A172 (cell line): ENCODE data around the gene CTTNBP2NL. TPM values are rescaled to one million over a fixed set of nuclear protein-coding genes. Genes with fewer than 3 reads are reported as not detected.
A peak's percentile ranks its signal among the peaks of the same experiment; 100 is the strongest.
"Not testable (repeated sequence)": the region's sequence is repeated elsewhere in the genome, so short reads cannot be mapped to it uniquely, and the experiment has no call there.

Source experiments
- DNase-seq: peaks from one replicate; pipeline ENCODE4 v3.0.0-alpha.2; 2015; ENCODE audit warnings: low spot score
- total RNA-seq: library from RNA; depleted of rRNA; stranded (reverse); fragments of >200 nt; shearing (Covaris generic); gene quantifications from 2 replicates; pipeline ENCODE4 v1.2.3, GENCODE V29; 2014

CTTNBP2NL gene
- total RNA-seq, 1 experiment from 2014 or later = 11.2 TPM

DNA sequence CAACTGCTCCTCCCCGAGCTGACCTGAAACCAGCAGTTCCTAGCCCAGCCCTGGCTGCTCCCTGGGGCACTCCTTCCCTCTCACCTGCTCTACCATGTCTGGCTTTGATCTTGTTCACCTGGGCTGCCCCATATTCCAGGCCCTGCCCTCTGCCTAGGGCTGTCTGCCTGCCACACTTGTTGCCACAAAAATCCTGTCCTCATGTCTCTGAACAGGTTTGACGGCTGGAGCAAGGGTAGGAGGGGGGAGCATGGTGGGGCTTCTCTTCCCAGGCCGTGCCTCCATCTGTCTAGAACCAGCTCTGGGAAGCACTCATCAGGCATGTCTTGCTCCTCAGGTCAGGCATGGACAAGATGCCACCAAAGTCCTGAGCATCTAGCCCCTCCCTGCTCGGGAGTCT lies 68.5 kb downstream of the CTTNBP2NL start:
- no peak for DNase-seq

DNA sequence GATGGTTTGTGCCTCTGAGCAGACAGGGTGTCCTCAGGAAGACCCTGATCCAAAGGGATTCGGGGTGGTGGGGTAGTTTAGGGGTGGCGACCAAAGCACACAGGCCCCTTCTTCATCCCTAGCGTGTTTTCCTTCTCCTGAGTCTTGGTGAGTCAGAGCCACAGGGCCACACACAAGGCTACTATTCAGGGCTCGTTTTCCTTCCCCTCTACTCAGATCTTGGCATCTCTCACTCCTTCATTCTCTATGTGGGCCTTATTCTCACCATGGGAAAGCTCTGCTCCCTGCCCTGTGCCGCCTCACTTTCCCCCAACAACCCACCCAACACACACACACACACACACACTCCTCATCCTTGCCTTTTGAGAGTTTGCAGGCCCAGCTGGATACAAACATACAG lies 69.1 kb downstream of the CTTNBP2NL start:
- peak; percentile 13 for DNase-seq

DNA sequence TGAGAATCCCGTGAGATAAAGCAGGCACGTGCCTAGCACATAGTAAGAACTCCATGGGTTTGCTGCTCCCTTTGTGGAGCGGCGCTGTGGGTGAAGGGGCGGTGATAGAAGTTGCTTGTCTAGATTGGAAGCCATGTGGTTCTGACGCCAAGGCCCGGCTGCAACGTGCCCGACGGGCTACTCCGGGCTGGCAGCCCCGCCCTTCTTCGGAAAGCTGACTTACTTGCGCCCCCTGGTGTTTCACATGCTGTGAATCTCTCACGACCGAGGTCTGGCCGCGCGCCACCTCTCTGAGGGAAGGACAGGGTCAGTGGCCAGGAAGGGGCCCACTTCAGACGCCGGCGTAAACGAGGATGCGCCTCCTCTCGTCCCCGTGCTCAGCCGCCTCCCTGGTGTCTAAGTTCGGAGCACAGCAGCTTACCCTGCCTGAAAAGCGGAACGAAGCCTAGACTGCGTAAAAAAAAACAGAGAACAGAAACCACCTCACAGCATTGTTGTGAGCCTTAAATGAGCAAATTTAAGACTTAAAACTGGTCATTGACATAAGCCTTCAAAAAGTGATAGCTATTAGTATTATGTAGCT lies 70.2 kb downstream of the CTTNBP2NL start:
- peak; percentile 84 for DNase-seq

DNA sequence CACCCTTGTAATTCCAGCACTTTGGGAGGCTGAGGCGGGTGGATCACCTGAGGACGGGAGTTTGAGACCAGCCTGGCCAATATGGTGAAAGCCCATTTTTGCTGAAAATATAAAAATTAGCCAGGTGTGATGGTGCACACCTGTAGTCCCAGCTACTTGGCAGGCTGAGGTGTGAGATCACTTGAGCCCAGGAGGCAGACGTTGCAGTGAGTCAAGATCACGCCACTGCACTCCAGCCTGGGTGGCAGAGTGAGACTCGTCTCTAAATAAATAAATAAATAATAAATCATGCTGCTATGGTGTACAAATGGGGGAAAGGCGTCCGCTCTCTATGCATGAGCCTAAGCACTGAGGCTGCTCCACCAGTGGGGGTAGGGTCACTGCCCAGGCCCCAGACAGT lies 74.3 kb downstream of the CTTNBP2NL start:
- DNase-seq = not testable (repeated sequence)

DNA sequence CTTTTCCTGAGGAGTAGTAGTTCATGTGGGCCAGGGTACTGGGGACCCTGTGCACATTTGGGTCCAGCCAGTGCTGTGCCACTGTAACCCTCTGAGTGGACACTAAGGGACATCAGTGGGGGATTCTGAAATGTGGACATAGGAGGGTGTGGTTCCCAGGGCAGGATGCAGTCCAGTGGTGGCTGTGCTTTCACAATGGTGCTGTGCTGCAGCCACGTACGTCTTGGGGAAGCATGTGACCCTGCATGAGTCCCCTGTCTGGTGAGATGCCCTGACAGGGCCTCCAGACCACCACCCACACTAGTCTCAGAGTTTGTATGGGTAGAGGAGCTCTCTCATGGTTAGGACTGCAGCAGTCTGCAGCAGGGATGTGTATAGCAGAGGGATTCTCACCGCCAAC lies 75.0 kb downstream of the CTTNBP2NL start:
- DNase-seq = no peak

DNA sequence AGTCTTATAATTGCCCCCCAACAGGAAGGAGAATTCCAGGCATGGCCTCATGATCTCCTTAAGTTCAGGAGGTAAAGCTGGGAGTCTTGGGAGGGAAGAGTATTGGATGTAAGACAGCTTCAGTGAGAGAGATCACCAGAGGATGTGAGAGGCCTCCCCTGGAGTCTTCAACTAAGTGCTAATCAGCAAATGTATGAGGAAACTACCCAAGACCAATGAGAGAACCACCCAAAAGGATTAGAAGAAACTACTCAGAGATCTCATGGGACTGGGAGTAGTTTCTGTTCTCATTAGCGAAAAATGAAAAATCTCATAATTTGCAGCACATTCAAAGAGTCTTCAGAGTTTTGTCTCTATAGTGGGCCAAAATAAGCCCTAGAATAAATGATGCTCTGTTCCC lies 76.1 kb downstream of the CTTNBP2NL start:
- DNase-seq = no peak

DNA sequence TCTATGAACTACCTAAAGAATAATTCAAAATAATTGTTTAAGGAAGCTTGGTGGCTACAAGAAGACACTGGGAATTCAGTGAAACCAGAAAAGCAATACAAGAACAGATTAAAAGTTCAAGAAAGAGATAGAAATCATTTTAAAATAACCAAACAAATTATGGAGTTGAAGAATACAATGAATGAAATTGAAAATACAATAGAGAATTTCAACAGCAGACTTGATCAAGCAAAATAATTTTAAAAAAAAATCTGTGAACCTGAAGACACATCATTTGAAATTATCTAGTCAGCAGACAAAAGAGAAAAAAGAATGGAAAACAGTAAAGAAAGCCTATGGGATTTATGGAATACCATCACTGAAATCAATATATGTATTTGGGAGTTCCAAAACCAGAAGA lies 81.5 kb downstream of the CTTNBP2NL start:
- DNase-seq = no peak

DNA sequence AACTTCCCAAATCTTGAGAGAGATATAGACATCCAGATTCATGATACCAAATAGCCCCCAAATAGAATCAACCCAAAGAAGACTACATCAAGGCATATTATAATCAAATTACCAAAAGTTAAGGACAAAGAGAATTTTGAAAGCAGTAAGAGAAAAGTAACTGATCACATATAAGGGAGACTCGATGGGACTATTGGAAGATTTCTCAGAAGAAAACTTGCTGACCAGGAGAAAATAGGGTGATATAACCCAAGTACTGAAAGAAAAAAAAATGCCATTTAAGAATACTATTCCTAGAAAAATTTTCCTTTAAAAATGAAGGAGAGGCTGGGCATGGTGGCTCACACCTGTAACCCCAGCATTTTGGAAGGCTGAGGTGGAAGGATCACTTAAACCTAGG lies 82.3 kb downstream of the CTTNBP2NL start:
- no peak for DNase-seq

DNA sequence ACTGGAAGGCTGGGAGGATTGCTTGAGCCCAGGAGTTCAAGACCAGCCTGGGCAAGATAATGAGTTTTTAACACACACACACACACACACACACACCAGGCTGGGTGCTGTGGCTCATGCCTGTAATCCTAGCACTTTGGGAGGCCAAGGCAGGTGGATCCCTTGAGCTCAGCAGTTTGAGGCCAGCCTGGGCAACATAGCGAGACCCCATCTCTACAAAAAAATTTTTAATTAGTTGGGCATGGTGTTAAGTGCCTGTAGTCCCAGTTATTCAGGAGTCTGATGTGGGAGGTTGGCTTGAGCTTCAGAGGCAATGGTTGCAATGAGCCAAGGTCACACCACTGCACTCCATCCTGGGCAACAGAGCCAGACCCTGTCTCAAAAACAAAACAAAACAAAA lies 90.0 kb downstream of the CTTNBP2NL start:
- not testable (repeated sequence) for DNase-seq

DNA sequence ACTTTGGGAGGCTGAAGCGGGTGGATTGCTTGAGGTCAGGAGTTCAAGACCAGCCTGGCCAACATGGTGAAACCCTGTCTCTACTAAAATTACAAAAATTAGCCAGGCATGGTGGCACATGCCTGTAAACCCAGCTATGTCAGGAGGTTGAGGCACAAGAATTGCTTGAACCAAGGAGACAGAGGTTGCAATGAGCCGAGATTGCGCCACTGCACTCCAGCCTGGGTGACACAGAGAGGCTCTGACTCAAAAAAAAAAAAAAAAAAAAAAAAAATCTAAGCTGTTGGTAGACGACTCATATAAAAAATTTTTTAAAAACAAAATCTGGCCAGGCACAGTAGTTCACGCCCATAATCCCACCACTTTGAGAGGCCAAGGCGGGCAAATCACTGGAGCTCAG lies 91.7 kb downstream of the CTTNBP2NL start:
- not testable (repeated sequence) for DNase-seq

DNA sequence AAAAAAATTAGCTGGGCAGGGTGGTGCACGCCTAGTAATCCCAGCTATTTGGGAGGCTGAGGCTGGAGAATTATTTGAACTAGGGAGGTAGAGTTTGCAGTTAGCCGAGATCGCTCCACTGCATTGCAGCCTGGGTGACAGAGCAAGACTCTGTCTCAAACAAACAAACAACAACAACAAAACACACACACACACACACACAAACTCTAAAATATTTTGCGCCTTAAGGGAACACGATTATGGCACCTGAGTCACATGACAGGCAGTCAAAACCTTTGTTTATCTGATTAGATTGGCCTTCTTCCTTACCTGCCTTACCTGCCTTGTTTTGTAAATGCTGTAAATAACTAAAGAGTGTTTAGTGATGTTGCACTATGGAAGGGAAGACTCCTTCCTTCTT lies 92.1 kb downstream of the CTTNBP2NL start:
- DNase-seq = no peak

DNA sequence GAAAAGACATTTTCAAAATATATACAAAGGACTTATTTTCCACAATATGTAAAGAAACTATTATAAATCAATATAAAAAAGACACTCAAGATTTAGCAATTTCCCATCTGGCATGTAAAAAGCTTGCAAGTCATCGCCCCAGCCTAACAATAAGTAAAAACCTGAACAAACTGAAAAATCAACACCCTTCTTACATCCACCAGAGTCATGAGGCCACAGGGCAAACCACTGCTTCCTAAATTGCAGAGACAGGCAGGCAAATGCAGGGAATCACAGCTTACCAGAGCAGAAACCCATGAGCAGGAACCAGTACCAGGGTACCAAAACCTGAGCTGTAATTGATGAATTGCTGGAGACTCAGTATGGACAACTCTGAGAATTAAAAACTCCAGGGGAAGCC lies 96.1 kb downstream of the CTTNBP2NL start:
- no peak for DNase-seq

DNA sequence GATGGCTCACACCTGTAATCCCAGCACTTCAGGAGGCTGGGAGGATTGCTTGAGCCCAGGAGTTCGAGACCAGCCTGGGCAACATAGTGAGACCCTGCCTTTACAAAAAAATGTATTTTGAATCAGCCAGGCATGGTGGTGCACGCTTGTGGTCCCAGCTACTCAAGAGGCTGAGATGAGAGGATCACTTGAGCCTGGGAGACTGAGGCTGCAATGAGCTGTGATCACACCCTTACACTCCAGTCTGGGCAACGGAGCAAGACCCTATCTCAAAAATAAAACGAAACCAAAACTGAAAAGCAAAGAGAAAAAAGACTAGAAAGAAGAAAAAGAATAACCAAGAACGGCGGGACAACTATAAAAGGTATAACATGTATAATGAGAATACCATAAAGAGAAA lies 97.3 kb downstream of the CTTNBP2NL start:
- DNase-seq = no peak

DNA sequence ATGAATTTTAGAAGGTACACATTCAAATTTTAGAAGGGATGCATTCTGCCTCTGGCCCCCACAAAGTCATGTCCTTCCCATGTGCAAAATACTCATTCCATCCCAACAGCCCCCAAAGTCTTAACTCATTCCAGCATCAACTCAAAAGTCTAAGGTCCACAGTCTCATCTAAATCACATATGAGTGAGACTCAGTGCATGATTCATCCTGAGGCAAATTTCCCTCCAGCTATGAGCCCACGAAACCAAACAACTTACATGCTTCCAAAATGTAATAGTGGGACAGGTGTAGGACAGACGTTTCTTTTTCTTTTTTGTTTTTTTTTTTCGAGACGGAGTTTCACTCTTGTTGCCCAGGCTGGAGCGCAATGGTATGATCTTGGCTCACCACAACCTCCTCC lies 100.3 kb downstream of the CTTNBP2NL start:
- no peak for DNase-seq

DNA sequence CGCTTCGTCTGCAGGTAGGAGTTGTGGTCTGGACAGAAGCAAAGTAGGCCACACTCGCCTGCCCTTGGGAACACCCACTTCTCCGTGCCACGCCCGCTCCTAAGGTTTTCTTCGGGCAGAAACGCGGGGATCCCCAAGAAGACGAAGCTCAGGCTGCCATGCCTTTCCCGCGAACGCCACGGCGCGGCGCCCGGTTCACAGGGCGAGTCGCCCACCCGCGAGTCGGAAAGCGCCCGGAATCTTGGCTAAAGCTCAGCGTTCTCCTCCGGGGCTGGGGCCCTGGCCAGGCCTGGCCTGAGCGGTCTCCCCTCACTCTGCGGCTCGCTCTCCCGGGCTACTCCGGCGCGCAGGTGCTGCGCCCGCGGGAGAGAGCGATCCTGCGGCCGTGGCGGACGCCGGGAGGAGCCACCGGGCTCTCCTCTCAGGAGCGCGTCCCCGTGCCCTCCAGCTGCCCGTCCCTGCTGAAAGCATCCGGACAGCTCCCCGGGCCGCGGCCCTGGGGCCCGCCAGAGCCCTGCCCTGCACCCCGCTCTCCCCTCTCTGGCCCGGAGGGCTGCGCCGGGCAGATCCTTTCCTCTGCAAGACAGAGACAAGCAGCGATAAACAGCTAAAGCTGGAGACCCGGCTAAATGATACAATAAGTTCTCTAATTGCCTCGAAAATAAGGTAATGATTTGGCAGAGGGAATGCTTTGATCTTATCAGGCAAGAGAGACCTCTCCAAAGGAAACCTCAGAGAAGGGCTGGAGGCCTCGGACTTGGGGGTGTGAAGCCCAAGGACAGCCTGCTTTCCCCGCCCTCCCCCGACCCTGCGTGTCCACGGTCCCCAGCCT lies 106.0 kb downstream of the CTTNBP2NL start:
- DNase-seq = peak; percentile 46

DNA sequence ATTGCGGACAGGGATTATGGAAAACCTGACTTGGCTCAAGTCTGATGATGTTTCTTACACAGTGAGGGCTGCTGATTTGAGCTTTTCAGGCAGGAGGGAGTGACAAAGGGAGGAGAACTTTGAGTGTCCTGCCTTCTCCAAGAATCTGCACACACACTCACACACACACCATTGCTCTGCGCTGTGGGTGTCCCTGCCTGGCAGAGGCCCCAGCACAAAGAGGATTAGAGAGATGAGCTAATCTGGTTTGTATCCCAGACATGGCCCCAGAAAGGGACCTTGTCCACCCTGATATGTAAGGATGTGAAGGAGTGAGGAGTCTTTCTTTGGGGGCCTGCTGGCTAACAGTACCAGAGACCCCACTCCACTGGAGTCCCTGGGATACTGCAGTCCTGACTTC lies 106.8 kb downstream of the CTTNBP2NL start:
- DNase-seq = no peak

DNA sequence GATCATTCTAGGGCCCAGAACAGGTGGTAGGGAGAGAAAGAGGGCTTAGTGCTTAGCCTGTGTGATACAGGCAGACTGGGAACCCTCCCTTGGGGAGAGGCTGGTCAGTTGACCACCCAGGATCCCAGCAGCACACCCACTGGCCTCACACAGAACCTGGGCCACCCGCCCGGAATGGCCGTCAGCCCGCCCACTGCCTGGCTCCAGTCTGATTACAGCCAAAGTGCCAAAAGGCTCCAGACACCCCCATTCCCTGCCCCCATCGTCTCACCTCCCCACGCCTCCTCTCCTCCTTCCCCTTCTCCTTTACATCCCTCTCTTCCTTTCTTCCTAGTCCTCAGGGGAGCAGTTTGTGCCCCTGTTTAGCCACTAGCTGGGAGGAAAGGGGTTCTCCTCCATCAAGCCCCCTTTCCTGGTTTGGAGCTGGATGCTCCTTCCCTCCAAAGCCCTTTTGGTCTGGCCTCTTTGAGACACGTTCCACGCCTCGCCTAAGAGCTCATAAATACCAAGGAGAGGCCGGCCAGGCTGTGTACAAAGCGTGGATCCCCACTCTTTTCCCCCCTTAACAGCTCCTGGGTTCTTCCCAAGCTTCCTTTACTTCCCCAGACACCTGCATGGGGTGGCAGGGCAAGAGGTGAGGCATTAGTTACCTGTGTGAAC lies 108.1 kb downstream of the CTTNBP2NL start:
- DNase-seq = no peak

DNA sequence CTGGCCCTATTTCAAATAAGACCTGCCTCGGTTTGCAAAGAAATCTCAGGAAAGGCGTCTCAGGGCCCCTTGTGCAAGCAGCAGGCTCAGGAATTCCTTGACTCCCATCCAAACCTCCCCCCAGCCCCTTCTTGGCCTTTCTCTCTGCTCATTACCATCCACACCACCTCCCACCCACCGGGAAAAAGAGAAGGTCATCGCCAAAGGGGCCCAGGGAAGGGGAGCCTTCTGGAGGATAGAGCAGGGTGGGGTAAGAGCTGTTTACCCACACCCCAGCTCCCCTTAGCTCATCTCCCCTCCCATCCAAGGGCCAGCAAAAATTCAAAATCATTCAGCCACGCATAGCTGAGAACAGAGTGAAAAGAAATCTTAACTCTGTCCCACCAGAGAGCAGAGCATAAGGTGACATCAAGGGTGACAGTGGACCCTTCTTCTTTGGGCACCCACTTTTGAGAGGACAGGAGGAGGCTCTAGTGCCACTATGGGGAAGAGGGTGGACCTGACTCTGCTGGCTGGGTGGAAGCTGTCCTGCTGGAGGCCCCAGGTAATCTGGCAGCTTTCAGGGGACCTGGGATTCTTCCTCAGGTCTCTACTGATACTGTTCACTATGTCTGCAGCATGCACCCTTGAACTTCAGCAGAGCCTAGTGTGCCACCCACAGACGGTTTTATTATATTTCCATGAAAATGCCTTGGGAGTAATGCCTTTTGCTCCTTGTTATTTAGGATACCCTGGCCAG lies 108.8 kb downstream of the CTTNBP2NL start:
- no peak for DNase-seq

DNA sequence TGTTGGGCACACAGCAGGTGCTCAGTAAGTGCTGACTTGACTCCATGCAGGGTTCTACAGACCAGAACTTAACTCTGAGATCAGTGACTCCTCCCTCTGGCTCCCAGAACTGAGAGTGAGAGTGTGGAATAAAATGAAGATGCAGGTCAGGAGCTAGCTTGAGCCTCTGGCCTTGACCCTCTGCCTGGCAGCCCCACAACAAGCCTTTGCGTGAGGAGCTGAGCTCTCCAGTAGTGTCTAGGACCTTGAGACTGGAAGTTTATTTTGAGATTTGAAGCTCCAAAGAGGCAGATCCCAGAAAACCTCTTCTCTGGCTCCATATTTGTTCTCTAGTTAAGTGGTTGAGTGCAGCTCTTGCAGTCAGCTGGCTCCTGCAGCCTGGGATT lies 109.4 kb downstream of the CTTNBP2NL start:
- DNase-seq = no peak

DNA sequence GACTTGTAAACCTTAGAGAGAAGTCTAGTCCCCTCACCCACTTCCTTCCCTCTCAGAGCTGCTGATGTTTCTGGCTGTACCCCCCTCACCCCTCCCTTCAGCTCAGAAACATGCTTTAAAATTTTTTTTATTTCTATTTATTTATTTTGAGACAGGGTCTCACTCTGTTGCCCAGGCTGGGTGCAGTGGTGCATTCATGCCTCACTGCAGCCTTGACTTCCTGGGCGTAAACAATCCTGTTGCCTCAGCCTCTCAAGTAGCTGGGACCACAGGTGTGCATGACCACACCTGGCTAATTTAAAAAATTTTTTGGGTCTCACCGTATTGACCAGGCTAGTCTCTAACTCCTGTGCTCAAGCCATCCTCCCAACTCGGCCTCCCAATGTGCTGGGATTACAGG lies 109.9 kb downstream of the CTTNBP2NL start:
- no peak for DNase-seq

DNA sequence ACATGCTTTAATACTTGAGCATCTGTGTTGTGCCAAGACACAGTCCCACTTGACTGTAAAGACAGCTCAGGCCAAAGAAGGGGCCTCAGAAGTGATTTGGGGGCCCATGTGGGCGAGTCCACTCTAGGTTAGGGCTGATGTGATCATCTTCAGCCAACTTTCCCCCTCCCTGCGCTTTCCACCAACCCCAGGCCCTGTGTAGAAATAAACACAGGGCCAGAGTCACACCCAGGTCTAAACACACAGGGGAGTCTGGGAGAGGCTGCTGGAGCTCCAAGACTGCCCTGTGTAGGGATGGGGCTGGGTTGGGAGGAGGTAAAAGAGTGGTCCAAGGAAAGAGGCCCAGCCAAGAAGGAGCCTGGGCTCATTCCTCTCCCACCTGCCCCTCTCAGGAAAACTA lies 110.3 kb downstream of the CTTNBP2NL start:
- DNase-seq = no peak

DNA sequence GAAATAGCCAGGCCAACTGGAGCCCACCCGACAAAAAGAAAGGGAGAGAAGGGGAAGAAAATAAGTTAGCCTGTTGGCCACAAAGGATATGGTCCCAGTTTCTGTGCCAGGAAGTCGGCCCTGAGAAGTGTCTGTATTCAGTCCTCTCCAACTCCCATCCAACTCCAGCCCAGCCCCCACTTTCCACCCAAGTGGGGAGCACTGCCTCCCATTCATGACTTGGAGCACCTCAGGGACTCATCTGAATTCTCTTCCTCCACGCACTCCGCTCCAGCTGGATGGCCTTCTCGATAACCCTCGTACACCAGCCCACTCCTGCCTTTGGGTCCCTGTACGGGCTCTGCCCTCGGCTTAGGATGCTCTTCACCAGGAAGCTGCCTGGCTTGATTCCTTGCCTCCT lies 110.7 kb downstream of the CTTNBP2NL start:
- no peak for DNase-seq
